ENCODE data around the gene BCCIP.

BCCIP gene

DNA sequence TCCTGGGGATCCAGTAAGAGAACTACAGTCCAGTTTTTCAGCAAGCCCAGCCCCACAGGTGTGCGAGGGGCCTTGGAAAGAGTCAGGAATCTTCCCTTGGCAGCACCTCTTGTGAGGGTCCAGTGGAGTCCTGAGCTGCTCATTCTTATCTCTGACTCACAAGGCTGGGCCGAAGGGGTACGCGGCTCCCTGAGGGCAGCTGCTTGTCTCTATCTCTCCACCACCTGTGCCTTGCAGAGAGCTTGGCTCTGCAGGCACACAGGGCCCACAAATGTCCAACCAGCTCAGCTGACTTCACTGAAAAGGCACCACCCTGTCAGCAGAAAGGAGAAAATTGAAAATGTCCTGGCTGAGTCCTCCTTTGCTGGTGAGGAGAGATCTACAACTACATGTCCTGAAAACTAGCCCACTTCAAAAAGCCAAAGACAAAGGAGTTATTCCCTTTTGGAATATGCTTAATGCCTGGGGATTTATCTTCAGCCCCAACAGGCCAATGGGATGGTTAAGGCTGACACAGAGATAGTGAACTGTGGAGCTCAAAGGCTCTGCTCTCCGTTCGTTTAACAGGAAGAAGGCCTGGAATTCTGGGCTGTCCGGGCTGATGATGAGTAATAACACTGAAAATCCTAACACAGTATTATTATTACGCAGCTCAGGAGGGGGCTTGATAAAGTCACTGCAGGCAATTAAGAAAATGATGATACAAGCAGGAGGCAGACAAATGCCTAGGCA lies 23.7 kb upstream of the BCCIP start:
- DNase-seq: no peak

GRCh38 chr10:125801574-125801973 lies 21.8 kb upstream of the BCCIP start:
- no peak for DNase-seq

DNA sequence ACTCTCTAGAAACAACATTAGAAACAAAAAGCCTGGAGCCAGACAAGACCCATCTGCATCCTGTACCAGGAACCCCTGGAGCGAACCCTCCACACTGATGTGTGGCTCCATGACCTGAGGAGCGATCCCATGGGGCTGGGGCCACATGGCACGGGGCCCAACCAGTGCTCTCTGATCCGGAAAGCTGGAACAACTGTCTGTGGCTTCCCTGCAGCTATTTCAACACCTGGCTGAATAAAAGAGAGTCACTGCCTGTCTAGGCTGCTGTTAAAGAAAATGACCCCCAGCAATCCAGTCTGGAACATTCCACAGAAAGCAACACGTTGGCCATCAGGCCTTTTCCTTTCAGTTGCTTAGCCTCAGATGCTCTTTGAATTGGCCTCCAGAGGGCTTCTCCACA lies 21.2 kb upstream of the BCCIP start:
- DNase-seq: no peak

DNA sequence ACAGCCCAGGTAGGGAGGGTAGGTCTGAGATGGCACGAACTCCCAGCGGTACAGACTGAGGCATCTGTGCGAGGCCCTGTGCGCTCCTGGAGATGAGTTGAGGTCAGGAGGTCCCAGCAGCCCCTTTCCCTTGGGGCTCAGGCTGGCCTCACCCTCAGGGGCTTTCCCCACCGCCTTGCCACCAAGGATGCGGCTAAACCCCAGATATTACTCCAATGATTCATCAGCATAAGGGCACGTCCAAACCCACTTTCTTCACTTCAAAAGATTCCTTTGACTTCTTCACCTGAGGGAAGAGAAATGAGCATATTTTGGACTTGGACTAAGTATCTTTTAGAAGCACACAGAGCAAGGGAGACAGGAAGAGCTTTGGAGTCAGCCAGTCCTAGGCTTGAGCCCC lies 20.6 kb upstream of the BCCIP start:
- DNase-seq: no peak

GRCh38 chr10:125808047-125808446 lies 15.3 kb upstream of the BCCIP start:
- DNase-seq: no peak

DNA sequence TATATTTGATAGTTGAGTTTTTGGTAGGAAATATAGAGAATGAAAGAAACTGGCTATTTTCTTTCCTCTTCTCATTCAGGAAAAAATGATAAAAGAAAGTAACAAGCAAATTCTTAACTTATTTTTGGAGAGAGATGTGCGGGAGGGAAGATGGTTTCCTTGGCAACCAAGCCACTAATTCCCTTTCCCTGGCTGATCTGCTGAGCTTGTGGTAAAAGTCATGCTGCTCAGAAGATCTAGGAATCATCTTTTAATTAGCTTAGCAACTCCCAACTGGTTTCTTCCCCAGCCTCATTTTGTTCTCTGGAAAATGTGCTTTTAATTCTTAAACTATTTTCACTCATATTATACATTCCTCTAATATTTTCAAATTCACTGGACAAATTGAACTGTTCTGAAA lies 12.1 kb upstream of the BCCIP start:
- no peak for DNase-seq

DNA sequence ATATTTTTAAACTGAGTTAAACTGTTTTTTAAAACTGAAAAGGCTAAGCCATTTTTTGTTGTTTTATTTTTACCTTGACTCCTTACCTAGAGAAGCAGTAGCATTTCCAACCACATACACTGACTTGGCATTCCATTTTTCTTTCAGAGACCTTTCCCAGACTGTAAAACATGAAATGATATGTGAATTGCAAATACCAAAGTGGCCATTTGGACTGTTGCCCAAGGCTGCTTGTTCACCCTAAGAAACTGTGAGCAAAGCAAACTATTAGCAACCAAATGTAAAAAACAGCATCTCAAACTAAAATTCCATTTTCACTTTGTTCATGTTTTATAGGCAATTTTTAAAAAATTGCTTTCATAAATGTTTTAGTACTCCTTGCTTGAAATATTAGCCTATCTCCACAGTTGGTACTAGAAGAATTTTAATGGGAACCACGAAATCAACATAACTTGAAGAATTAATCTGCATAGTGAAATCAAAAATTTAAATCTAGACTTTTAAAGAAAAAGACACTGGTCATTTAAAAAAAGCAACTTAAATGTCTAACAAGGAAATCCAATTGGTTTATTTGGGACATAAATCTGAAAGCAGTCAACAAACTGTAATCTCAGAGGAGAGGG lies 11.1 kb upstream of the BCCIP start:
- DNase-seq: no peak

DNA sequence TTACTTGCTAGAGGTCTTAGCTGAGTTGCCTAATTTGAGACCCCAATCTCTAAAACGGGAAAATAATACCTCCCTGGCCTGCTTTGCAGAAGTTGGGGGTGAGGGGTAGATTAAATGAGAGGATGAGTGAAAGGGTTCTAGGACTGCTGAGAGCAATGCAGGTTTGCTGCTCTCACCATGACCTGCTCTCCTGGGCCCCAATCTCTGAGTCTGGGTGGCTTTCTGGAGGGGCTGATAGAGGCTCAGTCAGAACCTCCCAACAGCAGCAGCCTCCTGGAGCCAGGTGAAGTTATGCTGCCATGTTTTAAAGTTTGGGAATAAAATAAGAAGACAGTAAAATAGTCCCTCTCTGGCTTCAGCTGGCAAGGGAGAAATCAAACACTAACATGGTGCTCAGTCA lies 7.6 kb upstream of the BCCIP start:
- no peak for DNase-seq

DNA sequence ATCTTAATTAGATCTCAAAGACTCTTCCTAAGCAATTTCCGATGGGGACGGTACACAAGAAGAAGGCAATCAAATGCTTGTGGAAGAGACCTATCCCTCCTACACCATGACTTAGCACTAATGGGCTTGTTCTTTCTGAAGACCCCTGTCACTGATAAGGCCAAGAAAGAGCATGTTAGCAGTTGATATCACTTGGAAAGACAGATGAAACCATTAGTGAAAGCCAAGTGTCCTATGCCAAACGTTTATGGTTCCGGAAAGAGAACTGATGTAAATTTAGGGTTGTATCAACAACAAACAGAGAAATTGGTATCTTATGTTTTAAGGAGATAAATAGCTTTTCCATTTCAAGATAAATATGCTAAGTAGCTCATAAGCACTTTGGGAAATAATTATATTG lies 6.8 kb upstream of the BCCIP start:
- DNase-seq: no peak

- DNase-seq: no peak
Observed at GRCh38 chr10:125817337-125817946, 5.9 kb upstream of the BCCIP start.

DNA sequence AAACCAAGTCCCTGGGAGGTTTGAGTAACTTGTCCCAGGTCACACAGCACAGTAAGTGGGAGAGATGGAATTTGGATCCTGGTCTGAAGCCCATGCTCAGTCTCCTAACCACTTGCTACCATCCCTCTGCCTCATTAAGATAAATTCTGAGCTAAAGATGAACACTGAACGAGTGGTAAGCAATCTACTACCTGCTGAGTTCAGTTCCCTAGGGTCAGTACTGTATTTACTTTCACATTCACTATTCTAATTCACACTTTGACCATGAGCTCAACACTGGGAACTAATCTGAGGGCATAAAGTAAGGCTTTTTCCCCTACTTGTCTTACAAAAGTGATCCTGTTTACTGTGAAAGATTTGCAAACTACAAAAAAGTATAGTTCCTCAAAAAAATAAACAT lies 2.6 kb upstream of the BCCIP start:
- DNase-seq: no peak

DNA sequence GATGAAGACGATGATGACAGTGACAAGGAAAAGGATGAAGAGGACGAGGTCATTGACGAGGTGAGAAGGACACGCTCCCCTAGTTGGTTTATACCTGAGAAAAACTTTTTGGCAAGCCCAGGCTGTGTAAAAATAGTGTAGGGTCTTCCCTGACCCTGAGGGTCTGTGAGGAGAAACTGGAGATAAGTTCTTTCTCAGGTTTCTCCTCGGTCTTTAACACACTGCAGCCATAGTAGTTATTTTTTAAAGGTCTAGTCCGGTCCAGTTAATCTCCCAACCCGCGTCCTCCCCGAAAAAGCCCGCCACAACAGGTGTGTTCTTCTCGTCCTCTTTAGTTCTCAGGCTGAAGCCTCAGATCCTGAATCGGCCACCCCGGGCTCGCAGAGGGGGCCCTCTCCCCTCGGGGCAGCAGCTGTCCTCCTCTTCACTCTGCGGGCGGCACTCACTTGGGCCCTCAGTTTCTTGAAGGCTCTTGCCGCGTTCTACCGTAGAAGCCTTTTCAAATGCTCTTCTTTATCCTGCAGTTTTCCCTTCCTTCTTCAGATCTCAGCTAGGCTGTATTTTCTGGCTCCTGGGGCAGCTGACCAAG lies 411 bp downstream of the BCCIP start:
- DNase-seq: no peak

- DNase-seq: no peak
Observed at GRCh38 chr10:125824736-125825135, 1.4 kb downstream of the BCCIP start.

- DNase-seq: no peak
Observed at GRCh38 chr10:125827133-125827532, 3.8 kb downstream of the BCCIP start.

- no peak for DNase-seq
Observed at GRCh38 chr10:125828311-125828710, 5.0 kb downstream of the BCCIP start.

DNA sequence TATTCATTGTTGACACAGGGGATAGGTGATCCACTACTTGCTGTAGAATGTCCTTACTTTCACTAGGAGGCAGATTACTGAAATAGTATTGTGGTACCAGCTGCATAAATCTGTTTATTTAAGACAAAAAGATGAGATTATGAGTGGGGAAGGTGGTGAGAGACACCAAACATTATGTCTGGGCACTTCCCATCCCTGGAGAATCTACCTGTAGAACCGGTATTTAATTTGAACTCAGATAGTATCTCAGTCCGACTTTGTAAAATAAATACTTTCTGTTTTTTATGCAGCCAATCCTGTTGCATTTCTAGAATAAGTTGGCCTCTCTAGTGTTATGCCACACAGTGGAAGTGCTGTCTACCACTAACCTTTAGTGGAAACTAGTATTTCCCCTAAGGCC lies 13.4 kb downstream of the BCCIP start:
- DNase-seq: no peak

GRCh38 chr10:125838802-125839575 lies 15.6 kb downstream of the BCCIP start:
- DNase-seq: no peak

GRCh38 chr10:125840406-125840805 lies 17.1 kb downstream of the BCCIP start:
- DNase-seq: no peak

DNA sequence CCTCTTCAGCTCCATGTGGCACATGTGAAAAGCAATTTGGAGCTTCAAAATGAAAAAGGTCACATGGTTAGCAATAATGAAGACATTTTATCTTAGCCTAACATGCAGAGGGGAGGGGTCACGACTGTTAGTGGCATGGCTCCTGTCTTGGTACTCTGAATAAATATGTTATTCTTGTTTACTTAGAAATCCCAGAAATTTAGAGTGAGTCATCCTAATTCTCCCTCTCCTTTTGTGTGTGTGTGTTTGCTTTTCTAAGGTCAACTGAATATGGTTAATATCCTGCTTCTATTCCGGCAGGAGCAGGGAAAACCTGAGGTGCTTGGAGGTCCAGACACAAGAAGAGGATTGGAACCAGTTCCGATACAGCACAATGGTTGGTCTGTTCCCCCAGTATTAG lies 17.6 kb downstream of the BCCIP start:
- DNase-seq: no peak

DNA sequence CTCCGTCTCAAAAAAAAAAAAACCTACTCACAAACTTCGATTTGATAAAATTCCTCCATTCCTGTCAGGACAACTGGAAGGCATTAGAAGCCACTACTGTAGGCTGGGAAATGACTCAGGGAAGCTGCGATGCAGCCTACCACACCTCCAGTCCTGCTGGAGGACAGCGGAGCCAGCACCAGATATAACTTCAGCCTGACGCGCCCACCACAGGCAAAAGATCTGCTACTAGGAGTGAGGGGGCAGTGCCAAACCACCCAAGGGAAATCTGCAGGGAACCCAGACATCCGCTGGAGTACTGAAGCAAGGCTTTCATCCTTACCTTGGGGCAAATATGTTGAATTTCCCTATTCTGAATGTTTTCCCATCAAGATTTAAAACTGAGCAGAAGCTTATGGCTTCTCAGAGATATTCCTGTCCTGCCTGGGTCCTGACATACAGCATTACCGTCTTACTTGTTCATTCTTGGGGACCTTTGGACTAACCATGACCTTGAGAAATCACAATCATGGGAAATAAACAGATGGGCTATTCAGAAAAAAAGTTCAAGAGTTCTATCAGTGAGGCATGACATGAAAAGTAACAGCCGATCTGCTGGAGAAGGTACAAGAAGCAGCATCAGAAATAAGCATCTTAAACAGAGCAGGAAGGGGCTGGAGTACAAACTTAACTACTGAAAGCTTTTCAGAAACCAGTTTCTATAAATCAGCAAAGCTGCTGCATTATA lies 20.4 kb downstream of the BCCIP start:
- no peak for DNase-seq

DNA sequence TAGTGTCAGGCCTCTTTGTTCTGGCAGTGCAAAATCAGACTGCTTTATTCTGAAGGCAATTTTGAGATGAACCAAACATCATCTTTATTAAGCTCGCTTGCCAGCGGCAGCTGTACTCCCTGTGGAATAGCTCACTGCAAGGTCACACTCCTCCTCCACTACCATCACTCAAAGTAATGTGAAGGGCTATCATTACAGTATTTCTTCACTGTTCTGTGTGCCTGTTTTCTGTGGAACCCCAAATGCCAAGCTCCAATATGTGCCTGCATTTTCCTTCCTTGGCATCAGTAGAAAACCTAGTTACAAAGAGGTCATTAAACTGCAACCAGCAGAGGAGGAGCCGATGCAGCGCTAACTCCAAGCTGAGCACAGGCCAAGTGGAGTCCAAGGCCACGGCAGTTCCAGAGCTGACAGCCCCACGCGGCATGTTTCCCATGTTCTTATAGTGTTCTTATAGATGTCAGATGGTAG lies 21.4 kb downstream of the BCCIP start:
- no peak for DNase-seq

- DNase-seq: no peak
Observed at GRCh38 chr10:125845617-125846016, 22.3 kb downstream of the BCCIP start.

DNA sequence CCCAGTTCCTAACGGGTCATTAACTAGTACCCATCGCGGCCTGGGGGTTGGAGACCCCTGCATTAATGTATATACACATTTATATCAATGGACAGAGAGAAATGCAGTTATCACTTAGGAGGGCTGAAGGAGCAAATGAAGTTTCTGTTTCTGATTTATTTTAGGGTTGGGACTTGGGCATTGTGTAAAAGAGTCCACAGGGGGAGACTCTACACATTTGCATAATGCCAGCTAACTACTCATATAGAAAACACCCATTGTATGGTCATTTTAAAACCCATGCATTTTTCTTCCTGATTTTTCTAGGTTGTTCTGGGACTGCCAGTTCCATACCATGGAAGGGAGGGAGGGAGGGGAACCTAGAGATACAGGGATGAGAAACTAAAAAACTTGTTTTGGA lies 23.5 kb downstream of the BCCIP start:
- no peak for DNase-seq

Measured in NCI-H1694 treated with DMSO at 0.1 percent for 48 hours (cell line).